Activated CD4-positive, alpha-beta T cell treated with anti-CD3 and anti-CD28 coated beads, Interleukin-2, amount 10 ng/mL, durations not matched to agents 24 days and 14 days (primary cell): ENCODE results near the gene RCC2. TPM values are rescaled to one million over a fixed set of nuclear protein-coding genes. Genes with fewer than 3 reads are reported as not detected.
"Not testable (repeated sequence)": the region's sequence is repeated elsewhere in the genome, so short reads cannot be mapped to it uniquely, and the experiment has no call there.

Experiments
- DNase-seq: peaks from one replicate; pipeline ENCODE4 v3.0.0; 2022
- H3K27ac Mint-ChIP-seq: one replicate; pipeline ENCODE4 v1.8.0; 2022; ENCODE audit warnings: mild to moderate bottlenecking, mixed read lengths
- H3K27me3 Mint-ChIP-seq: one replicate; pipeline ENCODE4 v1.8.0; 2022; ENCODE audit warnings: mixed read lengths
- H3K36me3 Mint-ChIP-seq: one replicate; pipeline ENCODE4 v1.8.0; 2022; ENCODE audit warnings: low read depth, mild to moderate bottlenecking, mixed read lengths
- H3K4me1 Mint-ChIP-seq: one replicate; pipeline ENCODE4 v1.8.0; 2021; ENCODE audit warnings: mixed read lengths
- H3K4me3 Mint-ChIP-seq: one replicate; pipeline ENCODE4 v1.8.0; 2022; ENCODE audit warnings: mild to moderate bottlenecking, moderate library complexity, mixed read lengths
- H3K9me3 Mint-ChIP-seq: one replicate; pipeline ENCODE4 v1.8.0; 2021; ENCODE audit warnings: mixed read lengths
- intact Hi-C: fragments of 100-400 bp; cut with micrococcal nuclease; formaldehyde crosslinking; loops from one replicate; pipeline ENCODE4 v1.15.1; 2023
- total RNA-seq: library from RNA; stranded (reverse); gene quantifications from 2 replicates; pipeline ENCODE4 v1.2.3, GENCODE V29; 2022

Gene RCC2
- total RNA-seq, 1 donor from 2014 or later, result 234 TPM

DNA sequence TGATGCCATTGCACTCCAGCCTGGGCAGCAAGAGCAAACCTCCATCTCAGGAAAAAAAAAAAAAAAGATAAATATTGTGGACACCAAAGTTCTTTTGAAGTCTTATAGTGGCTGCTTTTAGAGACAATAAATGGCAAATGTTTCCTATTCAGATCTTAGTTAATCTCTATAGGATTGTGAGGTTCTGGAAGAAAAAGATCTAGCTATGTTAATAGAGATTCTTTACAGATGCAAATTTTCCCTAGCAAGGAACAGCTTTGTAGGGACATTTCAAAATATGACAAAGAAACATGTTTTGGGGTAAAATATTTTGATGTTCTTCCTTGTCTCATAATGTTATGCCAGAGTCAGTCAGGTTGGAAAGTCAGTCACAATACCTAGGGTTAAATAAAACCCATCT, 24.5 kb upstream of the RCC2 start:
- H3K4me1 Mint-ChIP-seq, result no peaks in the 10 kb centered on the region

DNA sequence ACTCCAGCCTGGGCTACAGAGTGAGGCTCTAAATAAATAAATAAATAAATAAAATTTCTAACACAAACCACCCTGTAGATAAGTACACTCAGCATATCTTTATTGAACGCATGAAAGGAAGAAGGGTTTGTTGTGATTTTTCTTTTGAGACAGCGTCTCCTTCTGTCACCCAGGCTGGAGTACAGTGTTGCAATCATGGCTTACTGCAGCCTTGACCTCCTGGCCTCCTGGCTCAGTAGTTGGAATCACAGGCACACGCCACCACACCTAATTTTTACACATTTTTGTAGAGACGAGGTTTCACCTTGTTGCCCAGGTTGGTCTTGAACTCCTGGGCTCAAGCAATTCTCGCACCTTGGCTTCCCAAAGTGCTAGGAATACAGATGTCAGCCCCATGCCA, 23.2 kb upstream of the RCC2 start:
- Mint-ChIP-seq H3K4me1 (no peaks in the 10 kb centered on the region), H3K36me3 (no peaks in the 10 kb centered on the region), H3K27ac (no peak overlapping the region), H3K4me3 (no peak overlapping the region), H3K27me3 (peaks cover 2% of the 10 kb centered on the region), H3K9me3 (no peaks in the 10 kb centered on the region)
- DNase-seq, result no peak
- intact Hi-C loops, result no loop called here

More for the DNA sequence above, 24.5 kb upstream of the RCC2 start:
- H3K27me3 Mint-ChIP-seq, result peaks cover 2% of the 10 kb centered on the region
- H3K27ac Mint-ChIP-seq, result no peak overlapping the region
- intact Hi-C loops, result no loop called here
- DNase-seq, result no peak
- H3K9me3 Mint-ChIP-seq, result no peaks in the 10 kb centered on the region
- H3K4me3 Mint-ChIP-seq, result no peak overlapping the region
- no peaks in the 10 kb centered on the region for H3K36me3 Mint-ChIP-seq

DNA sequence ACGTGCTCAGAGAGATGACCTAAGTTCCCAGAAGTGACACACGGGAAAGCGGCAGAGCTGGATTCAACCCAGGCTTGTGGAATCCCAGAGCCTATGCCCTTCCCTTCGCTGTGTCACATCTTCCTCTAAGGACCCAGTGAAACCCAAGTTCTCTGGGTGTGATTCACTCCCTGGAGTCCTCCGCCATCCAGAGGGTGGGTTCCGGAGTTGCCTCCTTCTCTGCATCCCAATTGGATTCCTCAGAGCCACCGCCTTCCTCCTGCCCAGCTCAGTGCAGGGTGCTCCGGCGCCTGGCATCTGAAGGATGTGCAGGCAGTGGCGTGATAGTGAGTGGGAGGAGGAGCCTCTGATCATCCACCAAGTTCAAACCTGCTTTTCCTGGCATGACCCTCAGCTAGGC, 20.7 kb upstream of the RCC2 start:
- Mint-ChIP-seq H3K4me1 (no peaks in the 10 kb centered on the region), H3K4me3 (no peak overlapping the region), H3K36me3 (no peaks in the 10 kb centered on the region), H3K9me3 (no peaks in the 10 kb centered on the region), H3K27ac (no peak overlapping the region), H3K27me3 (peaks cover under 1% of the 10 kb centered on the region)
- no peak for DNase-seq
- intact Hi-C loops, result no loop called here

GRCh38 chr1:17458794-17459193, 19.3 kb upstream of the RCC2 start:
- DNase-seq, result no peak
- no peaks in the 10 kb centered on the region for H3K4me1 Mint-ChIP-seq
- no peaks in the 10 kb centered on the region for H3K36me3 Mint-ChIP-seq
- H3K9me3 Mint-ChIP-seq, result no peaks in the 10 kb centered on the region
- intact Hi-C loops, result no loop called here
- H3K27ac Mint-ChIP-seq, result no peak overlapping the region
- no peak overlapping the region for H3K4me3 Mint-ChIP-seq
- no peaks in the 10 kb centered on the region for H3K27me3 Mint-ChIP-seq

GRCh38 chr1:17452686-17453085, 13.2 kb upstream of the RCC2 start:
- Mint-ChIP-seq H3K9me3 (no peaks in the 10 kb centered on the region), H3K36me3 (no peaks in the 10 kb centered on the region), H3K27ac (no peak overlapping the region), H3K4me1 (no peaks in the 10 kb centered on the region), H3K4me3 (no peak overlapping the region), H3K27me3 (no peaks in the 10 kb centered on the region)
- no peak for DNase-seq
- intact Hi-C loops, result no loop called here

GRCh38 chr1:17452203-17452602, 12.7 kb upstream of the RCC2 start:
- H3K36me3 Mint-ChIP-seq, DNase-seq, H3K9me3 Mint-ChIP-seq, H3K4me1 Mint-ChIP-seq, intact Hi-C loops, H3K4me3 Mint-ChIP-seq, H3K27ac Mint-ChIP-seq, H3K27me3 Mint-ChIP-seq: not testable (repeated sequence)

DNA sequence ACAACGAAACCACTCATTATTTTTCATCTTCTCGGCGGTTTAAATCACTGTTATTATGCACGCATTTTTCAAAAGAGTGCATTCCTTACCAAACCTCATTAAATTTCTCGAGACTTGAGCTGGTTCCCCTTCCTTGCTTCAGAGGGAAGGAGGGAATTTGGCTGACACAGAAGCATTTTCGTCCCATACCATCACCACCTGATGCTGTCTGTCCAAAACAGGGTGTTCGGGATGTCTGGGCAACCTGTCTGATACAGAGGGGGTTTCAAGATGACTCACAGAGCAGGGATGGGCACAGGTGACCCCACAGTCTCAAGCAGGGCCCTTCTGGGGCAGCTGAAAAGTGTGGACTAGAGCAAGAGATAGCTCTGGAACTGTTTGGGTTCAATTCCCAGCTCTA, 12.3 kb upstream of the RCC2 start:
- no peaks in the 10 kb centered on the region for H3K9me3 Mint-ChIP-seq
- H3K27me3 Mint-ChIP-seq, result no peaks in the 10 kb centered on the region
- DNase-seq, result no peak
- intact Hi-C loops, result no loop called here
- no peak overlapping the region for H3K4me3 Mint-ChIP-seq
- no peaks in the 10 kb centered on the region for H3K36me3 Mint-ChIP-seq
- no peak overlapping the region for H3K27ac Mint-ChIP-seq
- H3K4me1 Mint-ChIP-seq, result no peaks in the 10 kb centered on the region

GRCh38 chr1:17447501-17447992, 8.1 kb upstream of the RCC2 start:
- intact Hi-C loops, result no loop called here

GRCh38 chr1:17442841-17443240, 3.4 kb upstream of the RCC2 start:
- H3K27me3 Mint-ChIP-seq, result no peaks in the 10 kb centered on the region
- peaks cover 20% of the 10 kb centered on the region for H3K4me1 Mint-ChIP-seq
- intact Hi-C loops, result no loop called here
- peaks cover 7% of the 10 kb centered on the region for H3K36me3 Mint-ChIP-seq
- DNase-seq, result no peak
- H3K4me3 Mint-ChIP-seq, result no peak overlapping the region
- H3K9me3 Mint-ChIP-seq, result no peaks in the 10 kb centered on the region
- H3K27ac Mint-ChIP-seq, result no peak overlapping the region

More at GRCh38 chr1:17447501-17447992, 8.1 kb upstream of the RCC2 start:
- Mint-ChIP-seq H3K4me1 (peaks cover 2% of the 10 kb centered on the region), H3K36me3 (no peaks in the 10 kb centered on the region), H3K9me3 (no peaks in the 10 kb centered on the region), H3K27ac (no peak overlapping the region), H3K4me3 (no peak overlapping the region), H3K27me3 (no peaks in the 10 kb centered on the region)
- DNase-seq, result no peak

DNA sequence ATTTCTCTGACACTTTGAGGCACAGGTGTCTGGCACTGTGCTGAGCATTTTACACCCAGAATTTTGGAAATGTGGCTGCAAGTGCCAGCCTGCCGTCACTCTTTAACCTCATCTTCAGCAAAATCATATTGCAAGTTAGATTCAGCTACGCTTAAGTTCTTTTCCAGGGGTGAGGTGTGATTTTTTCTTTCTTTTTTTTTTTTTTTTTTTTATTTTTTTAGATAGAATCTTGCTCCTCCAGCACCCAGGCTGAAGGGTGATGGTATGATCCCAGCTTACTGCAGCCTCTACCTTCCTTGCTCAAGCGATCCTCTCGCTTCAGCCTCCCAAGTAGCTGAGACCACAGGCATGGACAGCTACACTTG, 2.5 kb upstream of the RCC2 start:
- Mint-ChIP-seq H3K27me3 (no peaks in the 10 kb centered on the region), H3K27ac (no peak overlapping the region), H3K4me1 (peaks cover 22% of the 10 kb centered on the region), H3K4me3 (peak overlapping the region; percentile 96), H3K36me3 (peaks cover 10% of the 10 kb centered on the region), H3K9me3 (no peaks in the 10 kb centered on the region)
- intact Hi-C loops, result no loop called here
- no peak for DNase-seq

- DNase-seq, result peak; percentile 73
- H3K9me3 Mint-ChIP-seq, result no peaks in the 10 kb centered on the region
- H3K27me3 Mint-ChIP-seq, result no peaks in the 10 kb centered on the region
- H3K4me1 Mint-ChIP-seq, result peaks cover 27% of the 10 kb centered on the region
- H3K4me3 Mint-ChIP-seq, result peak overlapping the region; percentile 96
- peaks cover 16% of the 10 kb centered on the region for H3K36me3 Mint-ChIP-seq
- H3K27ac Mint-ChIP-seq, result peak overlapping the region; percentile 77
- intact Hi-C loops, result no loop called here
These were observed 2.0 kb upstream of the RCC2 start for GRCh38 chr1:17441265-17441992.

- intact Hi-C loops, result no loop called here
- Mint-ChIP-seq H3K9me3 (no peaks in the 10 kb centered on the region), H3K4me1 (peaks cover 30% of the 10 kb centered on the region), H3K27me3 (no peaks in the 10 kb centered on the region), H3K27ac (peak overlapping the region; percentile 77), H3K4me3 (peak overlapping the region; percentile 96), H3K36me3 (peaks cover 20% of the 10 kb centered on the region)
- DNase-seq, result no peak
These were observed 1.3 kb upstream of the RCC2 start for GRCh38 chr1:17440827-17441168.

DNA sequence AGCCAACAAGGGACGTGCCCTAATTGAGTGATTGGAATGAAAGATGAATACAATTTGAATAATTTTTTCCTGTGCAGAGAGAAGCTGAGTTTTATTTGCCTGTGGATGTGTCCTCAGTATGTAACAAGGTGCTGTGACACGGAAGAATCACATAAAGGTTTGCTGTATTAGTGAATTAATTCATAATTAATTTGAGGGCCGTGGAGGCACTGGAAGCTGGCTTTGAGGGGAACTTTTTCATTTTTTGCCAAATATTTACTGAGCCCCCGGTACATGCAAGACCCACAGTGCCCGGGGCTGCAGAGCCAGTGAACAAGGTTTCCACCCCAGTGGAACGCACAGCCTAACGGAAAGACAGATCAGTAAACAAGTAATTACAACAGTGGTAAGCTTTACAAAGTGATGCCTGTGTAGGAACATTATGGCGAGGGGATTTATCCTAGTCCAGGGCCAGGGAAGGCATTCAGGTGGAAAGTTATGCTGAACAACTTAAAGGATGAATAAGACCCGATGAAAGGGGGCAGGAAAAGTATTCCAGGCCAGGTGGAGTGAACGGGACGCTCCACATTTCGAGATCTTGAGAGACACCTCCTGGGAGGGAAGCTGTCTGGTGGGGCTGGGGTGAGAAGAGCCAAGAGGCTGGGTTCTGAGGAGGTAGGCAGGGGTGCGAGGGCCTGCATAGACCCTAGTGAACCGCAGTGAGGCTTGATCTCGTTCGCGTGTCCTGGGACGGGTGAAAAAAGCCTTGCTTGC, 773 bp upstream of the RCC2 start:
- H3K36me3 Mint-ChIP-seq, result peaks cover 24% of the 10 kb centered on the region
- peak overlapping the region; percentile 96 for H3K4me3 Mint-ChIP-seq
- peaks cover 34% of the 10 kb centered on the region for H3K4me1 Mint-ChIP-seq
- H3K27me3 Mint-ChIP-seq, result no peaks in the 10 kb centered on the region
- peak overlapping the region; percentile 84 for H3K27ac Mint-ChIP-seq
- no peaks in the 10 kb centered on the region for H3K9me3 Mint-ChIP-seq
- DNase-seq, result peak; percentile 65
- intact Hi-C loops, result no loop called here

DNA sequence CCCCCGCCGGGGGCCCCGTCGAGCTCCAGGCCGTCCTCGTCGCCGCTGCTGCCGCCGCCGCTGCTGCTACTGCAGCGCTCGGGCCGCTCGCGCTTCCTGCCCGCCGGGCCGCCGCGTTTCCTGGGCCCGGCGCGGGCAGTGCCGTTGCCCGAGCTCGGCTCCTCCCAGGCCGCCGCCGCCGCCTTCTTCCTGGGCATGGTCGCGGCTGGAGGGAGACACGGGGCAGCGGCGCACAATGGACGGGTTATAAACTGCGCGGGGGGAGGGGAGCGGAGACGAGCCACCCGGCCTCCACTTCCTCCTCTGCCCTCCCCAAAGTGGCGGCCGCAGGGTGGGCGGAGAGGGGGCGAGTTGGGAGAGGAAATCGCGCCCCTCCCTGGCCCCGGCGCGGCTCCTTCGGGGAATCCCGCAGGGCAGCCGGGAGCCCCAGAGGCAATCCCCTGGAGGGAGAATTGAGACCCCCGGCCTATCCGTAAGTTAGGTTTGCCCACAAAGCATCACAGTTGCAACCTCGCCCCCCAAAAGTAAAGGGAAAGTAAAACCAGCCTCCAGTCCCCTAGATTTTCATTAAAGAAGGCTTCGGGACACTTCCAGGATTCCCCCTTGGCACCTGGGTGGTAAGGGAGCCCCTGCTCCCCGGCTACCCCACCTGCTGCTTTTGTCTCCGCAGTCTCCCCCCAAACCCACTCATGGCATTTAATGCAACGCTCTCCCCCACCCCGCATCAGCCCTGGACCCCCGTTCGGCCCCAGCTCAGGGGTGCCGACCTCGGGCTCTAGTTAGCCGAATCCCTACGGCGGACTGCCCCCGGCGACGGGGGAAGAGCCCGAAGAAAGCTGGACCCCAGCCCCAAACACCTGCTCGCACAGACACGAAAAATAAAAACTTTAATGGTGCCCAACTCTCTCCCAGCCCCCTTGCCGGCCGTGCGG, 893 bp downstream of the RCC2 start:
- Mint-ChIP-seq H3K27me3 (no peaks in the 10 kb centered on the region), H3K9me3 (no peaks in the 10 kb centered on the region), H3K27ac (peak overlapping the region; percentile 99), H3K4me1 (peaks cover 47% of the 10 kb centered on the region), H3K36me3 (peaks cover 37% of the 10 kb centered on the region), H3K4me3 (peak overlapping the region; percentile 96)
- intact Hi-C loops, result no loop called here
- peak; percentile 91 for DNase-seq
